HG02884 (cell line): ENCODE measurements around the gene HYLS1.

ENCODE experiments used
- ATAC-seq: cut with Tn5 transposase; IDR thresholded peaks from one replicate; pipeline ENCODE4 v1.9.1; 2021; ENCODE audit warnings: mild to moderate bottlenecking, moderate library complexity; ENCODE audit not compliant: unreplicated experiment

Gene HYLS1

GRCh38 chr11:125932301-125932700 is 44.8 kb downstream of the HYLS1 start:
- no peak for ATAC-seq

- ATAC-seq, result no peak
These were observed 45.8 kb downstream of the HYLS1 start for GRCh38 chr11:125933030-125933813.

GRCh38 chr11:125934473-125934872 is 47.0 kb downstream of the HYLS1 start:
- no peak for ATAC-seq

GRCh38 chr11:125935056-125935455 is 47.6 kb downstream of the HYLS1 start:
- ATAC-seq, result no peak

GRCh38 chr11:125935618-125936199 is 48.2 kb downstream of the HYLS1 start:
- no peak for ATAC-seq

- no peak for ATAC-seq
These were observed 51.0 kb downstream of the HYLS1 start for GRCh38 chr11:125938418-125938817.

- no peak for ATAC-seq
These were observed 51.6 kb downstream of the HYLS1 start for GRCh38 chr11:125939081-125939521.

GRCh38 chr11:125940145-125940544 is 52.7 kb downstream of the HYLS1 start:
- no peak for ATAC-seq

GRCh38 chr11:125941267-125941618 is 53.8 kb downstream of the HYLS1 start:
- no peak for ATAC-seq

- ATAC-seq, result no peak
These were observed 54.4 kb downstream of the HYLS1 start for GRCh38 chr11:125941619-125942611.

- ATAC-seq, result no peak
These were observed 55.4 kb downstream of the HYLS1 start for GRCh38 chr11:125942771-125943428.

GRCh38 chr11:125943661-125944349 is 56.3 kb downstream of the HYLS1 start:
- ATAC-seq, result no peak

- ATAC-seq, result no peak
These were observed 57.0 kb downstream of the HYLS1 start for GRCh38 chr11:125944350-125945010.

GRCh38 chr11:125945011-125945796 is 57.7 kb downstream of the HYLS1 start:
- no peak for ATAC-seq

- ATAC-seq, result no peak
These were observed 58.5 kb downstream of the HYLS1 start, which contains the start of gene VSIG10L2 for GRCh38 chr11:125945797-125946520. TSS of gene VSIG10L2 (plus strand) at chr11:125946044. CDS start at chr11:125946056, 12 bp downstream.

- no peak for ATAC-seq
These were observed 59.4 kb downstream of the HYLS1 start for GRCh38 chr11:125946712-125947418.

GRCh38 chr11:125947419-125948277 is 60.2 kb downstream of the HYLS1 start:
- ATAC-seq, result no peak
